HEK293T (cell line): ENCODE measurements around the gene UBE2N.

Source experiments
- CTCF ChIA-PET: fragments of 350-600 bp; formaldehyde crosslinking; extraction: SDS; loops from one replicate; lab custom pipeline; 2021; ENCODE audit warnings: antibody characterized with exemption, inconsistent platforms; lab: Yijun Ruan, JAX
- POLR2A ChIA-PET: fragments of 350-600 bp; formaldehyde crosslinking; extraction: SDS; loops from one replicate; lab custom pipeline; 2020; ENCODE audit warnings: antibody characterized with exemption, inconsistent platforms; lab: Yijun Ruan, JAX
- DNase-seq: peaks from one replicate; pipeline ENCODE4 v3.0.0; 2012; ENCODE audit warnings: mixed read lengths; ENCODE audit errors: extremely low spot score
- ARNT ChIP-seq: fragments of 450-650 bp; IDR thresholded peaks from 2 replicates; pipeline ENCODE4 v1.6.1; 2017; ENCODE audit warnings: mild to moderate bottlenecking
- BHLHE40 ChIP-seq: fragments of 450-650 bp; IDR thresholded peaks from 2 replicates; pipeline ENCODE4 v1.6.1; 2016; ENCODE audit warnings: mild to moderate bottlenecking, moderate library complexity, borderline replicate concordance
- CTBP1 ChIP-seq: fragments of 450-650 bp; IDR thresholded peaks from 2 replicates; pipeline ENCODE4 v1.6.1; 2016; ENCODE audit warnings: borderline replicate concordance
- ELF4 ChIP-seq: fragments of 450-650 bp; IDR thresholded peaks from 2 replicates; pipeline ENCODE4 v1.6.1; 2017; ENCODE audit warnings: antibody characterized with exemption
- FOXA1 ChIP-seq: fragments of 450-650 bp; IDR thresholded peaks from 2 replicates; pipeline ENCODE4 v1.6.1; 2016; ENCODE audit warnings: mild to moderate bottlenecking
- FOXK2 ChIP-seq: fragments of 450-650 bp; IDR thresholded peaks from 2 replicates; pipeline ENCODE4 v1.6.1; 2016; ENCODE audit warnings: mild to moderate bottlenecking
- FOXM1 ChIP-seq: fragments of 450-650 bp; IDR thresholded peaks from 2 replicates; pipeline ENCODE4 v1.6.1; 2017; ENCODE audit warnings: mild to moderate bottlenecking, borderline replicate concordance
- HDGF ChIP-seq: fragments of 450-650 bp; IDR thresholded peaks from 2 replicates; pipeline ENCODE4 v1.6.1; 2017; ENCODE audit warnings: antibody characterized with exemption, borderline replicate concordance
- L3MBTL2 ChIP-seq: fragments of 450-650 bp; conservative IDR thresholded peaks from 2 replicates; pipeline ENCODE4 v1.6.1; 2016; ENCODE audit warnings: mild to moderate bottlenecking
- LEF1 ChIP-seq: fragments of 450-650 bp; IDR thresholded peaks from 2 replicates; pipeline ENCODE4 v1.6.1; 2017; ENCODE audit warnings: mild to moderate bottlenecking, borderline replicate concordance
- NFRKB ChIP-seq: fragments of 450-650 bp; IDR thresholded peaks from 2 replicates; pipeline ENCODE4 v1.6.1; 2016; ENCODE audit warnings: mild to moderate bottlenecking, moderate library complexity
- PKNOX1 ChIP-seq: fragments of 450-650 bp; IDR thresholded peaks from 2 replicates; pipeline ENCODE4 v1.6.1; 2016
- SP1 ChIP-seq: fragments of 450-650 bp; IDR thresholded peaks from 2 replicates; pipeline ENCODE4 v1.6.1; 2017
- SUZ12 ChIP-seq: fragments of 450-650 bp; IDR thresholded peaks from 2 replicates; pipeline ENCODE4 v1.6.1; 2016; ENCODE audit warnings: mild to moderate bottlenecking
- TARDBP ChIP-seq: fragments of 450-650 bp; IDR thresholded peaks from 2 replicates; pipeline ENCODE4 v1.6.1; 2016
- ZNF384 ChIP-seq: fragments of 450-650 bp; IDR thresholded peaks from 2 replicates; pipeline ENCODE4 v1.6.1; 2016

UBE2N gene

GRCh38 chr12:93449277-93449676 is 7.5 kb upstream of the UBE2N start:
- ChIA-PET POLR2A (no interaction called here), CTCF (interaction anchor here (0.6 to 0.7 kb wide), 2 partner anchors 18 to 126 kb away, joined by 3 read pairs; no protein-coding TSS in a partner anchor)
- no peak for TF ChIP-seq FOXK2
- no peak for TF ChIP-seq BHLHE40
- no peak for TF ChIP-seq HDGF
- no peak for TF ChIP-seq ELF4
- TF ChIP-seq NFRKB = no peak
- no peak for TF ChIP-seq L3MBTL2
- no peak for TF ChIP-seq FOXA1
- no peak for TF ChIP-seq SP1
- no peak for TF ChIP-seq LEF1
- TF ChIP-seq PKNOX1 = no peak
- no peak for TF ChIP-seq TARDBP
- DNase-seq = no peak

DNA sequence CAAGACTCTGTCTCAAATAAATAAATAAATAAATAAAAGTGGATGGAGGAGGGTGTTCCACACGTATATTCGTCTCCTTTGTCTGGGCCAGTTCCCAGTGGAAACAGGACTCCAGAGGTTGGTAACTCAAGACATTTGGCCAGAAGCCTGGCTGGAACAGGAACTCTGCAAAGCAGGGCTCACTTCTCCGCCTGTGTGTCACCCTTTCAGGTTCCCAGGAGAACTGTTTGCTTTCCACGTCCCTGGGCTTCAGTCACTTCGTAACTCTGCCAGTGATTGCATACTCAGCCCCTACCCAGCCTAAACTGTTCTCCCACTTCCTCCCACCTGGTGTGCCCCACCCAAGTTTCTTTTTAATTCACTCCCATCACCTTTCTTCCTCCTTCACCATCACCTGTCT is 7.0 kb upstream of the UBE2N start:
- no peak for DNase-seq
- POLR2A ChIA-PET = no interaction called here
- TF ChIP-seq ELF4 (no peak), CTBP1 (no peak), FOXK2 (no peak), HDGF (no peak), NFRKB (no peak), ZNF384 (no peak), BHLHE40 (no peak), FOXM1 (no peak), TARDBP (no peak), L3MBTL2 (no peak), FOXA1 (no peak), PKNOX1 (no peak), LEF1 (no peak), SUZ12 (no peak), ARNT (no peak), SP1 (no peak)
- CTCF ChIA-PET = interaction anchor here (0.7 kb wide), 1 partner anchor 18 kb away, joined by 3 read pairs; no protein-coding TSS in a partner anchor

DNA sequence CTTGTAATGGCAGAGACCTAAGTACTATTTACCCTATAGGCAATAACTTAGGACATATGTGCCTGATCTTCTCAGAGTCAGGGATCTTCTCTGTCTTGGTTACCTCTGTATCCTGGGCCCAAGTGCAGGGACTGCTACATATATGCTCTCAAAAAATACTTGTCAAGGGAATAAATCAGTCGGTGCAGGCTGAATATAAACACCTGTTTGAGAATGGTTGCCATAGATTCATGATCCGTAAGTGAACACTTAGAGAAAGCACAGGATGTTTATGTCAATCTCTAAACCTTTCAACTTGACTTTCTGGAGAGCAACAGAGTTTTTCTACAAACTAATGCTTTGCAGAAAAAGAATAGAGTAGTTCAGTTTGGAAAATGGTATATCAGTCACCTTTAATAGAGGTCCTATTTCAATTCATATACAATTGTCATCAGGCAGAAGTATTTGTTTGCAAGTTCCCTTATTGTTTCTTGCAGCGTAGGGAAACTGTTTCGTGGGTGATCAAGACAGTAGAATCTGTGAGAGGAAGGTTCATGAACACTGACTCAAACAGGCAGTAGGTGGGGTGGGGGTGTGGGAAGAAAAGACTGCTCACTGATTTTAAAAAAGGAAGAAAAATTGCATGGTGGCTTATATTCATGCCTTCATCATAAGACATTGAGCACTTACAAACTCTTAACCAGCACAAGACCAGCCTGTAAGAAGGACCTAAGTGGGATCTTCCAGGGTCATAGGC is 6.0 kb upstream of the UBE2N start:
- CTCF ChIA-PET = no interaction called here
- POLR2A ChIA-PET = no interaction called here
- TF ChIP-seq L3MBTL2 = no peak
- no peak for TF ChIP-seq LEF1
- TF ChIP-seq BHLHE40 = no peak
- TF ChIP-seq ELF4 = no peak
- TF ChIP-seq TARDBP = no peak
- no peak for TF ChIP-seq PKNOX1
- no peak for TF ChIP-seq ZNF384
- no peak for TF ChIP-seq FOXA1
- TF ChIP-seq FOXK2 = no peak
- TF ChIP-seq CTBP1 = no peak
- no peak for TF ChIP-seq SUZ12
- no peak for TF ChIP-seq HDGF
- TF ChIP-seq SP1 = no peak

DNA sequence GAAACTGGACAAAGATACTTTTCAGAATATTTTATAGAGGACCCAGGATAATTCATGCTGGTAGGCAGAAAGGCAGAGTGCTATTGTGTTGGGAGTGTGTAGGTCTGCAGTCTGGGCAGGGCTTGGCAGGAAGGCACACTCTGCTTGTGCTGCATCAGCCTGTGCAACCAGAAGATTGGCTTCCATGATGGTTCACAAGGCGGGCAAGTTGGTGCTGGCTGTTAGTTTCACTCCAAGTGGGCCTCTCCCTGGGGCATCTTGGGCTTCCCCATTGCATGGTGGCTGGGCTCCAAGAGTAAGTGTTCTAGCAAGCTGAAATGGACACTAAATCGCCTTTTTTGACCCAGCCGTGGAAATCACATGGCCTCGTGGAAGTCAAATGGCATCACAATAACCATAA is 1.8 kb upstream of the UBE2N start:
- CTCF ChIA-PET = no interaction called here
- POLR2A ChIA-PET = no interaction called here
- no peak for TF ChIP-seq LEF1
- TF ChIP-seq PKNOX1 = no peak
- no peak for TF ChIP-seq TARDBP
- no peak for TF ChIP-seq BHLHE40
- TF ChIP-seq CTBP1 = no peak
- no peak for TF ChIP-seq SUZ12
- no peak for TF ChIP-seq SP1
- no peak for TF ChIP-seq ARNT
- no peak for TF ChIP-seq ZNF384
- TF ChIP-seq HDGF = no peak
- no peak for TF ChIP-seq FOXA1
- TF ChIP-seq ELF4 = no peak
- TF ChIP-seq L3MBTL2 = no peak
- TF ChIP-seq NFRKB = no peak
- no peak for TF ChIP-seq FOXK2

More for the DNA sequence above, 6.0 kb upstream of the UBE2N start:
- no peak for DNase-seq

DNA sequence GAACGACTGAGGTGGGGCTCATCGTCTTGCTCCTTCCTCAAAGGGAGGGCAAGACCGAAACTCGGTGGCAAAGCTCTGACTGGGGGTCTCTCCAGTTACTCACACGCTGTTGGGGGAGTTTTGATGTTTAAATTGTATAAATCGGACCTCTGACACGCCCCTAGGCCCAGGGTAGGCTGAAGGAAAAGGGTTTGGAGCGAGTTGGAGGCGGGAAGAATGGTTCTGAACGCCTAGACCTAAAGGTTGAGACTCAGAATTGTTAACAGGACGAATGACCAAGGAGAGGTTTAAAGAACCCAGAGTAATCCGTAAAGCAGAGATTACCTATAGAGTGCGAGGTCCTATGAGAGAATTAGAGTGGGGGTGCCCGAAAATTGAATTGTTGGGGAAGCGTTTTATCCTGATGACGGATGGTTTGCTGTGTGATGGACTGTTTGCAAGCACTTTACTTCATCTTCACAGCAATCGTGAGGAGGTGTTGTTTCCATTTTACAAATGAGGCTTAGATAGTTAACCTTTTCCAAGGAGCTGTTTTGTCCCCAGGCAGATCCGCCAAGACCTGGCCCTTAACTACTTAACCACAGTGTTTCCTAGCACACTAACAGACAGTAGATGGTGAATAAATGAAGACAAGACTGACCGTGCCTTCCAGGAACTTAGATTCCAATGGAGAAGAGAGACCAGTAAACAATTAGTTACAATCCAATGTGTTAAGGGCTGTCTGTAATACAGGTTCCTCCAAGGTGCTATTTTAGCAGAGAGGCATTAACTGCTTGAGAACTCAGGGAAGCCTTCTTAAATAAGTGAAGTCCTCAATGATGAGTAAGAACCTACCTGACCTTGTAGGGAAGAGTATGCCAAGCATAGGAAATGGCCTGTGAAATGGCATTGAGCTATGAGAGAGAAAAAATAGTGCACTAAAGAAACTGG is 929 bp upstream of the UBE2N start:
- no peak for DNase-seq
- ChIA-PET CTCF (no interaction called here), POLR2A (interaction anchor here (0.7 to 1.2 kb wide), 6 partner anchors 11 to 38 kb away, joined by 3 to 7 read pairs (median 3); partner anchors contain the start of gene MRPL42)

More for the DNA sequence above, 1.8 kb upstream of the UBE2N start:
- DNase-seq = no peak

More for the DNA sequence above, 929 bp upstream of the UBE2N start:
- peak; percentile 54 for TF ChIP-seq L3MBTL2
- no peak for TF ChIP-seq ZNF384
- no peak for TF ChIP-seq FOXM1
